ENCODE results near the gene CFAP119.

GRCh38 chr16:30741461-30741914, 20.4 kb downstream of the CFAP119 start:
- no peak for TF ChIP-seq CTCF (IDR thresholded peaks at IDR 0.05; ENCODE audit: low read depth, low read length)
- no peak for TF ChIP-seq POLR2A (IDR thresholded peaks at IDR 0.05; ENCODE audit: extremely low read depth, insufficient read length)
- TF ChIP-seq MYC (IDR thresholded peaks at IDR 0.05; ENCODE audit: low read depth, low read length): no peak
- TF ChIP-seq, protein P1, sequence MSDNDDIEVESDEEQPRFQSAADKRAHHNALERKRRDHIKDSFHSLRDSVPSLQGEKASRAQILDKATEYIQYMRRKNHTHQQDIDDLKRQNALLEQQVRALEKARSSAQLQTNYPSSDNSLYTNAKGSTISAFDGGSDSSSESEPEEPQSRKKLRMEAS (IDR thresholded peaks at IDR 0.05; ENCODE audit: low read depth, low read length): no peak

All from NB4 (cell line).